Subcutaneous abdominal adipose tissue (tissue), 5 donors: ENCODE results near the gene GTF2IRD2.
"Not testable (repeated sequence)": the region's sequence is repeated elsewhere in the genome, so short reads cannot be mapped to it uniquely, and the experiment has no call there.

Source experiments
- H3K27ac ChIP-seq: one replicate; pipeline ENCODE4 v1.7.0; 2013; ENCODE audit warnings: low read depth, mild to moderate bottlenecking, inconsistent platforms, low read length, moderate library complexity
- H3K27me3 ChIP-seq, 5 donors: one replicate each; pipeline ENCODE4 v1.7.0; 2013; ENCODE audit warnings: low read length in 5 of 5, inconsistent platforms in 1 of 5; ENCODE audit not compliant: control insufficient read depth in 5 of 5, insufficient read depth in 4 of 5
- H3K36me3 ChIP-seq, 5 donors: one replicate each; pipeline ENCODE4 v1.7.0; 2013; ENCODE audit warnings: low read length in 5 of 5; ENCODE audit not compliant: control insufficient read depth in 5 of 5, insufficient read depth in 5 of 5
- H3K4me1 ChIP-seq, 5 donors: one replicate each; pipeline ENCODE4 v1.7.0; 2013; ENCODE audit warnings: low read length in 5 of 5, mild to moderate bottlenecking in 3 of 5, moderate library complexity in 1 of 5; ENCODE audit not compliant: control insufficient read depth in 5 of 5, insufficient read depth in 5 of 5
- H3K4me3 ChIP-seq, 5 donors: one replicate each; pipeline ENCODE4 v1.7.0; 2013; ENCODE audit warnings: low read length in 5 of 5, low read depth in 1 of 5
- H3K9ac ChIP-seq, 5 donors: one replicate each; pipeline ENCODE4 v1.7.0; 2013; ENCODE audit warnings: low read length in 5 of 5, mild to moderate bottlenecking in 4 of 5, moderate library complexity in 3 of 5
- H3K9me3 ChIP-seq, 5 donors: one replicate each; pipeline ENCODE4 v1.7.0; 2013; ENCODE audit warnings: low read length in 5 of 5; ENCODE audit not compliant: control insufficient read depth in 5 of 5
- donor health status: healthy.
- donor health status: healthy.
- donor health status: healthy.
- donor health status: healthy.
- donor health status: healthy.

GTF2IRD2 gene

DNA sequence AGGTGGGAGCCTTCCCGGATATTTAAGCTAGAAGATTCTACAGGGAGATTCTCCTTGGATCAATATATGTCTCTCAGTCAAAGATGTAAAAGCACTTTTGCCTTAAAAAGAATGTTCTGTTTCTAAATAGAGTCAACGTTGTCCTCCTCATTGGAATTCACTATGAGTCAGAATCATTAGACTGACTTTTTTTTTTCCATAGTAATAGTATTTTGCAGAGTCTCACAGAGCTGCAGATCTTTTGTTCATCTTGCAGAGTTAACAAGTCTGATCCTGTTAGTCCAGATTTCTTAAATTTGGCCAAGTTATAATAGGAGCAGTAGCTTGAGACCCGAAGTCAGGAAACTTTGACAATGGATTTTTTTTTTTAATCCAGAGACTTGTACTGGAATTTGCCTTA, 92.4 kb downstream of the GTF2IRD2 start:
- not testable (repeated sequence) for H3K4me3 ChIP-seq, H3K9me3 ChIP-seq, H3K27me3 ChIP-seq, H3K36me3 ChIP-seq, H3K4me1 ChIP-seq, H3K9ac ChIP-seq, H3K27ac ChIP-seq

GRCh38 chr7:74758268-74758667, 93.1 kb downstream of the GTF2IRD2 start:
- H3K27ac ChIP-seq, H3K4me3 ChIP-seq, H3K9me3 ChIP-seq, H3K9ac ChIP-seq, H3K27me3 ChIP-seq, H3K36me3 ChIP-seq, H3K4me1 ChIP-seq: not testable (repeated sequence)

- not testable (repeated sequence) for H3K4me1 ChIP-seq, H3K27ac ChIP-seq, H3K9me3 ChIP-seq, H3K4me3 ChIP-seq, H3K36me3 ChIP-seq, H3K9ac ChIP-seq, H3K27me3 ChIP-seq
Measured at GRCh38 chr7:74756673-74757072, 94.7 kb downstream of the GTF2IRD2 start.

- not testable (repeated sequence) for H3K9ac ChIP-seq, H3K27ac ChIP-seq, H3K4me1 ChIP-seq, H3K36me3 ChIP-seq, H3K4me3 ChIP-seq, H3K27me3 ChIP-seq, H3K9me3 ChIP-seq
Measured at GRCh38 chr7:74753921-74754482, 97.4 kb downstream of the GTF2IRD2 start.
